ENCODE measurements around the gene CCRL2. TPM values are rescaled to one million over a fixed set of nuclear protein-coding genes. Genes with fewer than 3 reads are reported as not detected.

Gene CCRL2
- total and polyA plus RNA-seq, 7 donors, result 0.71 to 11.2 (median 3.0) TPM; not detected in 1

DNA sequence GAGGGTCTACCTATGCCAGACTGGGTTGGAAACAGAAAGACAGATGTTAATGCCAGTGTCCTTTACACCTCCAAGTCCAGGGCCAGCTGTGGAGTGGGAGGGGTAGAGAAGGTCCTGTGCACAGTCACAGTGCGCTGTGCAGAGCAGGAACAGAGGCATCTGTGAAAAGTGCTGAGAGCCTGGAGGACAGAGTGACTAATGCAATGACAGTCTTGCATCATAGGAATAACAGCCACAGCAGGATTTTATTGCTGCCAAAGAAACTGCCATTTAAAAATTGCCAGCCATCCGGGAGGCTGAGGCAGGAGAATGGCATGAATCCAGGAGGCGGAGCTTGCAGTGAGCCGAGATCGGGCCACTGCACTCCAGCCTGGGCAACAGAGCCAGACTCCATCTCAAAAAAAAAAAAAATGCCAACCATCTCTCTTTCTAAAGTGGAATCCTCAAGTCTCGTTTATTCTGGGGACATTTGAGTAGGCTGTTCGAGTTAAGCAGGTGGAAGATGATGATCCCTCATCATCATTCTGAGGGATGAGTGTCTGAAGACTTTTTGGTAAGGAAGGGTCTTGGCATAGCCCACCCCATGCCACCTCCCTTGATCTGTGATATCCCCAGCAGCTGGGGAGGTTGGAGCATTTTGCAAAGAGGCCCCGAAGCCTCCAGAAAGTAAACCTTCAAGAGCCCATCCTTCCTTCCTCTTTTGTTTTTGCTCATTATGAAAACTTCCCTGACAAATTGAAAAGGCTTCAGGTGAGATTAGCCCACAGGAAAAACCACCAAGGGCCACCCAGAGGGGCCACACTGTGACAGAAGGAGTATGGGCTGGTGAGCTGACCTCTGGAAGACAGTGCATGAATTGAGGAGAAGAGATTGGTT is 45.4 kb upstream of the CCRL2 start:
- H3K27me3 ChIP-seq, result peaks cover 0 to 3% (median 0%) of the 10 kb centered on the region in 3 donors
- no peak for TF ChIP-seq EP300 (IDR thresholded peaks at IDR 0.05)
- TF ChIP-seq CTCF (IDR thresholded peaks at IDR 0.05), result no peak
- no peak for TF ChIP-seq POLR2A (IDR thresholded peaks at IDR 0.05)
- no peak for TF ChIP-seq POLR2AphosphoS5 (IDR thresholded peaks at IDR 0.05)
- no peaks in the 10 kb centered on the region for H3K9me3 ChIP-seq
- 54 to 70% methylated on average over 8 of the region's 8 CpGs for WGBS, 2 donors
- no peaks in the 10 kb centered on the region for H3K4me1 ChIP-seq
- intact Hi-C loops (cut with DNase I), result no loop called here
- H3K36me3 ChIP-seq, result no peaks in the 10 kb centered on the region
- DNase-seq, result peak; percentile 66
- H3K4me3 ChIP-seq, result no peak overlapping the region
- H3K27ac ChIP-seq, result peak overlapping the region in 2 of 4 donors; percentile 35 to 60

GRCh38 chr3:46365041-46365440 is 42.0 kb upstream of the CCRL2 start:
- no peak overlapping the region for H3K27ac ChIP-seq
- H3K27me3 ChIP-seq, result peaks cover 0 to 6% (median 0%) of the 10 kb centered on the region in 3 donors
- WGBS, 2 donors, result 88 to 92% methylated on average over 4 of the region's 4 CpGs
- H3K9me3 ChIP-seq, result no peaks in the 10 kb centered on the region
- H3K4me3 ChIP-seq, result no peak overlapping the region
- intact Hi-C loops (cut with DNase I), result no loop called here
- H3K4me1 ChIP-seq, result no peaks in the 10 kb centered on the region
- no peaks in the 10 kb centered on the region for H3K36me3 ChIP-seq
- DNase-seq, result no peak
- TF ChIP-seq CTCF (IDR thresholded peaks at IDR 0.05) (no peak), POLR2A (IDR thresholded peaks at IDR 0.05) (no peak), POLR2AphosphoS5 (IDR thresholded peaks at IDR 0.05) (no peak), EP300 (IDR thresholded peaks at IDR 0.05) (no peak)

DNA sequence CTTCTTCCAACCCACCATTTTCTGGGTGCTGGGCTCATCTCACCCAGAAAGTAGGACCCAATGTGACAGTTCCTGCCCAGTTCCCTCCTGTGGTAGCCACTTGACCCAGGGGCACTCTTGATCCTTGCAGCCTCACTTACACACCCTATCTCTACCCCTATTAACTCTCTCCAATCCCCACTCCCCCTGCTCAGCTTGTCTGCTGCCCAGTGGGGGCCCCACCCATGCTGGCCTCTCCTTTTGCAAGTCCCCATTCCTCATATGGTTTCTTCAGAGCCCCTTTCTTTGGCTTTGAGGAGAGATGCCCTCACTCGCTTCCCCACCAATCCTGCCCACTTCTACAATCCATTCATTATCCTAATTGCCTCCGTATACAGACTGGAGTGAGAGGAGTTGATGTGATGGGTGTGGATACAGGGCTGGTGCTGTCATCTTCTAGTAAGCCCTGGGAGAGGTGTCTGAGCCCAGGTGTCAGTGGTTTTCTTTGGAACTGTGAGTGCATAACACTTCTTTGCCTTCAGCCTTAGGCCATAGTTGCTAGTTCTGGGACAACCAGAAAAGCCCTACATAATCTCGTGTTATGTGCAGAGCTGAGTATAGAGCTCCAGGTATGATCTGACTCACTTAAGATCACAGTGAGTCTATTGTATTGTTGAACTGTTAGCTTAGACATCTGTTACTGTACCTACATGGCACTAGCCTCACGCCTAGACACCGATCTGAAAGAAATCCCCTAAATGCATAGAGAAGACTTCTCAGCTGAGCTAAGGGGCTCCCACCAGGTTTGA is 41.1 kb upstream of the CCRL2 start:
- Histone ChIP-seq H3K27me3 (peaks cover 0 to 6% (median 0%) of the 10 kb centered on the region in 3 donors), H3K27ac (no peak overlapping the region), H3K4me3 (no peak overlapping the region), H3K36me3 (no peaks in the 10 kb centered on the region), H3K9me3 (no peaks in the 10 kb centered on the region), H3K4me1 (no peaks in the 10 kb centered on the region)
- intact Hi-C loops (cut with DNase I), result no loop called here
- WGBS, 2 donors, result 96 to 97% methylated on average over 5 of the region's 5 CpGs
- no peak for DNase-seq
- TF ChIP-seq CTCF (IDR thresholded peaks at IDR 0.05) (no peak), EP300 (IDR thresholded peaks at IDR 0.05) (no peak), POLR2A (IDR thresholded peaks at IDR 0.05) (no peak), POLR2AphosphoS5 (IDR thresholded peaks at IDR 0.05) (no peak)

DNA sequence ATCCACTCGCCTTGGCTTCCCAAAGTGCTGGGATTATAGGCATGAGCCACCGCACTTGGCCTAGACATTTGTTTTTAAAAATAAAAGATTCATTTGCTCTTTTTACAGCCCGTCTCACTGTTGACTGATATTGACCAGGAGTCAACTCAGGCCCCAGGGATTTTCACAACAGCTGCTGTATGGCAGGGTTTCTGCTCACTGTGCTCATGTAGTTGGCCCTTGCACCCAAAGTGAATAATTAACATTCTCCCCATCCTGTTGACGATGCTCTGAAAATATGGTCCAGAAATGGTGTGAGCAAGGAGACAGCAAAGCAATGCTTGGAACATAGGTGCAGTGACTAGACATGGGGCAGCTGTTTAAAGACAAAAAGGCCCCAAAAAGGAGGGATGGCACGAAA is 39.2 kb upstream of the CCRL2 start:
- no peaks in the 10 kb centered on the region for H3K9me3 ChIP-seq
- TF ChIP-seq POLR2AphosphoS5 (IDR thresholded peaks at IDR 0.05) (peak in 1 of 4 donors; percentile 9), EP300 (IDR thresholded peaks at IDR 0.05) (no peak), CTCF (IDR thresholded peaks at IDR 0.05) (no peak)
- 68 to 80% methylated on average over 5 of the region's 5 CpGs for WGBS, 2 donors
- intact Hi-C loops (cut with DNase I), result no loop called here
- no peak overlapping the region for H3K27ac ChIP-seq
- H3K4me3 ChIP-seq, result no peak overlapping the region
- DNase-seq, result no peak
- no peaks in the 10 kb centered on the region for H3K4me1 ChIP-seq
- peaks cover 0 to 6% (median 0%) of the 10 kb centered on the region in 3 donors for H3K27me3 ChIP-seq
- H3K36me3 ChIP-seq, result no peaks in the 10 kb centered on the region
